GM12801 (cell line): ENCODE results near the gene USF2.

Experiments
- CTCF ChIP-seq: IDR thresholded peaks from one replicate; pipeline ENCODE4 v1.5.1; 2011; ENCODE audit warnings: control low read depth; ENCODE audit not compliant: insufficient read length; ENCODE audit errors: extremely low read depth

Gene USF2

GRCh38 chr19:35279985-35280821 lies 11.4 kb downstream of the USF2 start:
- no peak for TF ChIP-seq CTCF

- no peak for TF ChIP-seq CTCF
Observed at GRCh38 chr19:35281303-35281702, 12.5 kb downstream of the USF2 start.

- TF ChIP-seq CTCF, result no peak
Observed at GRCh38 chr19:35284153-35285094, 15.7 kb downstream of the USF2 start.

GRCh38 chr19:35285095-35285449 lies 16.3 kb downstream of the USF2 start:
- no peak for TF ChIP-seq CTCF

GRCh38 chr19:35287713-35288112 lies 19.0 kb downstream of the USF2 start:
- TF ChIP-seq CTCF, result no peak

- no peak for TF ChIP-seq CTCF
Observed at GRCh38 chr19:35288331-35288730, 19.6 kb downstream of the USF2 start.

- no peak for TF ChIP-seq CTCF
Observed at GRCh38 chr19:35288906-35289305, 20.1 kb downstream of the USF2 start.
